Vagina (tissue), 2 donors: ENCODE measurements around the gene DERL3. TPM values are rescaled to one million over a fixed set of nuclear protein-coding genes. Genes with fewer than 3 reads are reported as not detected.

ENCODE experiments used
- DNase-seq, 2 donors: peaks; one replicate each; pipeline ENCODE4 v3.0.0-alpha.2; 2017; ENCODE audit errors: extremely low spot score in 2 of 2
- H3K27ac ChIP-seq: fragments of 200-600 bp; sonication (generic); one replicate; pipeline ENCODE4 v1.5.1; 2019
- H3K27me3 ChIP-seq: fragments of 200-600 bp; sonication (generic); one replicate; pipeline ENCODE4 v1.5.1; 2019
- H3K36me3 ChIP-seq, 2 donors: fragments of 200-600 bp; sonication (generic); one replicate each; pipeline ENCODE4 v1.5.1; 2017 to 2019
- H3K4me1 ChIP-seq: fragments of 200-600 bp; sonication (generic); one replicate; pipeline ENCODE4 v1.5.1; 2019
- H3K4me3 ChIP-seq, 2 donors: fragments of 200-600 bp; sonication (generic); 1 replicate in 1 of 2; 2 replicates in 1 of 2; pipeline ENCODE4 v1.5.1; 2016 to 2019
- H3K9me3 ChIP-seq: fragments of 200-600 bp; sonication (generic); one replicate; pipeline ENCODE4 v1.5.1; 2019
- POLR2A ChIP-seq, 2 donors: fragments of 450-650 bp; IDR thresholded peaks; one replicate each; pipeline ENCODE4 v1.6.1; 2017; ENCODE audit warnings: antibody characterized with exemption in 2 of 2, mild to moderate bottlenecking in 2 of 2, moderate library complexity in 2 of 2
- POLR2AphosphoS5 ChIP-seq, 2 donors: sonication (generic); formaldehyde crosslinking; IDR thresholded peaks; one replicate each; pipeline ENCODE4 v1.9.0; 2017; ENCODE audit warnings: antibody characterized with exemption in 2 of 2, mild to moderate bottlenecking in 2 of 2, low read depth in 1 of 2; ENCODE audit not compliant: insufficient read depth in 1 of 2
- intact Hi-C: fragments of 100-400 bp; cut with DNase I; formaldehyde crosslinking; loops from one replicate; pipeline ENCODE4 v1.15.1; 2023
- total RNA-seq: library from RNA; depleted of rRNA; stranded (reverse); fragments of >200 nt; gene quantifications from one replicate; pipeline ENCODE4 v1.2.3, GENCODE V29; 2016
- TF ChIP-seq, protein P1 (sequence below), 3 experiments: fragments of 450-650 bp in 2 of 3; fragments of 200-600 bp in 1 of 3; sonication (generic) in 1 of 3; IDR thresholded peaks; one replicate each; pipeline ENCODE4 v1.5.1; 2017 to 2019; ENCODE audit warnings: antibody characterized with exemption in 3 of 3, mild to moderate bottlenecking in 2 of 3, moderate library complexity in 2 of 3

DERL3 gene
- total RNA-seq, 1 donor from 2014 or later: 0.25 TPM

DNA sequence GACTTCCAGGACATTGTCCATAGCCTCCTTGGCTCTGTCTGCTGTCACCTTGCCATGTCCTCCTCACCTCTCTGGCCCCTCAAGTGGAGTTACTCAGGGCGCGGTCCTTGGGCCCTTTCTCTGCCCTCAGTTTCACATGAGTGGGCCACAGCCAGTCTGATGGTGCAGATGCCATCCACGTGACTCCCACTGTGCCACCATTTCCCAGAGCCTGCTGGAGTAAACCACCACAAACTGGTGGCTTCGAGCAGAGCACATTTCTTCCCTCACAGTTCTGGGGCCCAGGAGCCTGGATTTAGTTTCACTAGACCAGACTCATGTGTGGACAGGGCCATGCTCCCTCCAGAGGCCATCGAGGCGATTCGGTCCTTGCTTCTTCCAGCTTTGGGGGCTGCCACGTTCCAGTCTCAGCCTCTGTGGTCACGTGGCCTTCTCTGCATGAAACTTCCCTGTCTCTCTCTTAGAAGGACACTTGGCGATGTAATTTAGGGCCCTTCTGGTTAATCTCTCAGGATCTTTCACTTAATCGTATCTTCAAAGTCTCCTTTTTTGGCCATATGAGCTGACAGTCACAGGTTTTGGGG, 37.5 kb downstream of the DERL3 start:
- Histone ChIP-seq H3K4me3 (no peak overlapping the region), H3K9me3 (no peaks in the 10 kb centered on the region), H3K27ac (no peak overlapping the region), H3K27me3 (no peaks in the 10 kb centered on the region), H3K4me1 (no peaks in the 10 kb centered on the region), H3K36me3 (peaks cover 0 to 73% of the 10 kb centered on the region in 2 donors)
- TF ChIP-seq POLR2A (IDR thresholded peaks at IDR 0.05): no peak
- intact Hi-C loops: no loop called here
- DNase-seq: no peak

DNA sequence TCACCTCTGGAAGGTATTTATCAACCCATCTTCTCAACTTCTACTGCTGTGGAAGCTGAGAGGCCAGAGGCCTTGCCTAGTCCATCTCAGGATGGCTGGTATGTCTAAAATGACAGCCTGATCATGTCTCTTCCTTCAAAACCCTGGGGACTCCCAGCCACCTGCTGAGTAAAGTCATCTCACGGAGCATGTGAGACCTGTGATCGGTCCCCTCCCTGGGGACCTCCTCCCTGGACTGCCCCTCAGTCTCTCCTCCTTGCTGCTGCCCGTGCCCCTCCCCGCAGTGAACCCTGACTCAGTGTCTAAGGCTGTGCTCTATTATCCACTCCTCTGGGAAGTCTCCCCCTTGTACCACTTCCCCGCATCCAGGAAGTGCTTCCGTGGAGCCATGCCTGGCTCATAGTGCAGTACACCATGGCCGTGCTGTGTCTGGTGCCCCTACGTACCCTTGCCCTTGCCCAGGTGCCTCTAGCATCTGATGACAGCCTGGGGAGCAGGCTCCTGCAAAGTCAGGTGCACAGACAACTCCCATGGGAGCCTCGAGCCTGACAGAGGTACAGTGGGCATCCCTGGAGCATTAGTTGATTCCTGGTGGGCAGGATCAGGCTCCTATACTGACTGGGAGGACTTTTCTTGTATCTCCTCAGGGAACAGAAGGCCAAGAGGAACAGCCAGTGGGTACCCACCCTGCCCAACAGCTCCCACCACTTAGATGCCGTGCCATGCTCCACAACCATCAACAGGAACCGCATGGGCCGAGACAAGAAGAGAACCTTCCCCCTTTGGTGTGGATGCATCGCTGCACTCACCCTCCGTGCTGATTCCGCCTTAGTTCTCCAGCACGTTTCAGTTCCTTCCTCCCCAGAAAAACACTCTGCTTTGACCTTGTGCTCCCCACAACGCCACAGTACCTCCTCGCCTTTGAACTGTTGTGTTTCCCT, 38.2 kb downstream of the DERL3 start:
- H3K27me3 ChIP-seq: no peaks in the 10 kb centered on the region
- no peaks in the 10 kb centered on the region for H3K9me3 ChIP-seq
- no peak for DNase-seq
- intact Hi-C loops: no loop called here
- peaks cover 0 to 70% of the 10 kb centered on the region in 2 donors for H3K36me3 ChIP-seq
- H3K4me3 ChIP-seq: no peak overlapping the region
- no peak overlapping the region for H3K27ac ChIP-seq
- TF ChIP-seq, protein P1, sequence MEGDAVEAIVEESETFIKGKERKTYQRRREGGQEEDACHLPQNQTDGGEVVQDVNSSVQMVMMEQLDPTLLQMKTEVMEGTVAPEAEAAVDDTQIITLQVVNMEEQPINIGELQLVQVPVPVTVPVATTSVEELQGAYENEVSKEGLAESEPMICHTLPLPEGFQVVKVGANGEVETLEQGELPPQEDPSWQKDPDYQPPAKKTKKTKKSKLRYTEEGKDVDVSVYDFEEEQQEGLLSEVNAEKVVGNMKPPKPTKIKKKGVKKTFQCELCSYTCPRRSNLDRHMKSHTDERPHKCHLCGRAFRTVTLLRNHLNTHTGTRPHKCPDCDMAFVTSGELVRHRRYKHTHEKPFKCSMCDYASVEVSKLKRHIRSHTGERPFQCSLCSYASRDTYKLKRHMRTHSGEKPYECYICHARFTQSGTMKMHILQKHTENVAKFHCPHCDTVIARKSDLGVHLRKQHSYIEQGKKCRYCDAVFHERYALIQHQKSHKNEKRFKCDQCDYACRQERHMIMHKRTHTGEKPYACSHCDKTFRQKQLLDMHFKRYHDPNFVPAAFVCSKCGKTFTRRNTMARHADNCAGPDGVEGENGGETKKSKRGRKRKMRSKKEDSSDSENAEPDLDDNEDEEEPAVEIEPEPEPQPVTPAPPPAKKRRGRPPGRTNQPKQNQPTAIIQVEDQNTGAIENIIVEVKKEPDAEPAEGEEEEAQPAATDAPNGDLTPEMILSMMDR (IDR thresholded peaks at IDR 0.05): no peak
- TF ChIP-seq POLR2A (IDR thresholded peaks at IDR 0.05): no peak
- H3K4me1 ChIP-seq: no peaks in the 10 kb centered on the region

DNA sequence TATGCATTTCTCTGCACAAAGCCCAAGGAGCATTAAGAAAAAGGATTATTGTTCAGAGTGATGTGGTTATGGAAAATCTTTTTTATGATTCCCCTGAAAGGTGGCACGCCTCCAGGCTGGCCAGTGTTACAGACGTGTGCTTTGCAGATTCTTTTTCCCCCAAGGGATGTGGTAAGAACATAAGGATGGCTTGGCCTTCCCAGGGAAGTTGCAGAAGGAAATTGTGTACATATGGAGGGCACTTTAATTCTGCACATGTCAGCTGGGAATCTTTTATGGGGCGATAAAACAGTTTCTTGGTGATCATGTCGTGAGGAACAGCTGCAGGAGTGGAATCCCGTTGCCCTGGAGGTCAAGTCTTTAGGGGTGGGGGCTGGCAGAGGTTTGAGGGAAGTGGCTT, 42.3 kb downstream of the DERL3 start:
- Histone ChIP-seq H3K27ac (no peak overlapping the region), H3K4me3 (no peak overlapping the region), H3K36me3 (peaks cover 0 to 58% of the 10 kb centered on the region in 2 donors), H3K4me1 (peaks cover 17% of the 10 kb centered on the region), H3K9me3 (no peaks in the 10 kb centered on the region), H3K27me3 (no peaks in the 10 kb centered on the region)
- TF ChIP-seq POLR2A (IDR thresholded peaks at IDR 0.05) (no peak), POLR2AphosphoS5 (IDR thresholded peaks at IDR 0.05; ENCODE audit: insufficient read depth in 1 of 2, low read depth in 1 of 2) (peak in 1 of 2 donors; percentile 23)
- TF ChIP-seq, protein P1 (IDR thresholded peaks at IDR 0.05): no peak
- intact Hi-C loops: no loop called here
- no peak for DNase-seq

DNA sequence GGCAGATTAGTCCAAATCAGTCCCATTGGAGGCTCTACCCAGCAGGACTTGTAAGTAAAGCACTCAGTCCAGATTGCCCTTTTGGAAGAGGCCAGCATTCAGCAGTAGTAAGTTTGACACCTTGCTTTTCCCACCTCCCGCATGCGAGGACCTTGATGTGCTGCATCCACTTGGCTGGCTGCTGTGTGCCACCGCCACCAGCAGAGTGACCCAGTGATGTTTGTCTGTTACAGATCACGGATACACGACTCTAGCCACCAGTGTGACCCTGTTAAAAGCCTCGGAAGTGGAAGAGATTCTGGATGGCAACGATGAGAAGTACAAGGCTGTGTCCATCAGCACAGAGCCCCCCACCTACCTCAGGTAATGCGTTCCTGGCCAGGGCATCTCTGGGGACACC, 45.5 kb downstream of the DERL3 start:
- peaks cover 0 to 37% of the 10 kb centered on the region in 2 donors for H3K36me3 ChIP-seq
- no peaks in the 10 kb centered on the region for H3K27me3 ChIP-seq
- DNase-seq: no peak
- no peaks in the 10 kb centered on the region for H3K9me3 ChIP-seq
- H3K27ac ChIP-seq: peak overlapping the region; percentile 67
- no peak for TF ChIP-seq POLR2A (IDR thresholded peaks at IDR 0.05)
- intact Hi-C loops: no loop called here
- no peak overlapping the region for H3K4me3 ChIP-seq
- peaks cover 47% of the 10 kb centered on the region for H3K4me1 ChIP-seq

DNA sequence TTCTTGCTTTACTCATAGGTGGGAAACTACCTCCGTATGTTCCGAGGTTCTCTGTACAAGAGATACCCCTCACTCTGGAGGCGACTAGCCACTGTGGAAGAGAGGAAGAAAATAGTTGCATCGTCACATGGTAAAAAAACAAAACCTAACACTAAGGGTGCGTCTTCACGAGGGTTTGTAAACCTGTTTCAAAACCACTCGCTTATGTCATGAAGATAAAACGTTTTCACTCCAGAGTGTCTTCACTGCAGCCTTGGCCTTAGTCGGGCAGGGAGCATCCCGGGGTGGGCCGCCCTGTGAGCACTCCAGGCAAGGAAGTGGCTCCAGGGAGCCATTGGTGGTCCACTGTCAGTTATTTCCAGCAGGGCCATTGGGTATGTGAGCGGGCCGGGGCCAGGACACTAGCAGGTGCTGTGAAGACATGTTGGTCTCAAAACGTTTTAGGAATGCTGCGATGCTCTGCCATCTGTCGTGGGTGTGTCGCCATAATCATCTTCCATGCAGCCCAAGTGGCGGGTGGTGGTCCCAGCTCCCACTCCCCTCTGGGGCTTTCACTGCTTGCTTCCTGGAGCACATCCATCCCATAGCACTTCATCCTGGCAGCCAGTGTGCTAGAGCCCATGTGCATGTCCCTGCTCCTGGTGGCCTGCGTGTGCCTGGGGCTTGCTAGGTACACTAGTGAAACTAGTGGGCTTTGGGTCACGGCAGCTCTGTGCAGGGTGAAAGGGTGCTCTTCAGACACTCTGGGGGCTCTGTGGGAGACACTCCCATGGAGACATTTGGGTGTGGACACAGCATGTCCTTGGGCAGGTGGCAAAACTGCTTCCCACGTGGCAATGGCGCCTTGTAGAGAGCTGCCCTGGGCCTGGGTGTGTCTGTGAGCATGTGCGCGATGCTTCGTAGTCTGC, 46.8 kb downstream of the DERL3 start:
- intact Hi-C loops: no loop called here
- no peak for DNase-seq
- Histone ChIP-seq H3K9me3 (no peaks in the 10 kb centered on the region), H3K27ac (peak overlapping the region; percentile 67), H3K27me3 (no peaks in the 10 kb centered on the region), H3K36me3 (peaks cover 0 to 30% of the 10 kb centered on the region in 2 donors), H3K4me1 (peaks cover 56% of the 10 kb centered on the region), H3K4me3 (no peak overlapping the region)
- no peak for TF ChIP-seq POLR2A (IDR thresholded peaks at IDR 0.05)
- TF ChIP-seq, protein P1 (IDR thresholded peaks at IDR 0.05): no peak
- TF ChIP-seq POLR2AphosphoS5 (IDR thresholded peaks at IDR 0.05; ENCODE audit: insufficient read depth in 1 of 2, low read depth in 1 of 2): peak in 1 of 2 donors; percentile 51
